Adrenal gland (tissue), 5 donors: Measurements from ENCODE around the gene PUM2.

Experiments
- POLR2A ChIP-seq, 2 donors: fragments of 450-650 bp; IDR thresholded peaks; one replicate each; pipeline ENCODE4 v1.6.1; 2017; ENCODE audit warnings: antibody characterized with exemption in 2 of 2, mild to moderate bottlenecking in 2 of 2, moderate library complexity in 1 of 2
- TF ChIP-seq, protein P1 (sequence below), 6 experiments: fragments of 450-650 bp in 4 of 6; fragments of 200-600 bp in 2 of 6; sonication (generic) in 1 of 6; IDR thresholded peaks; 1 replicate in 5 of 6; 2 replicates in 1 of 6; pipeline versions ENCODE4 v1.5.1 to v1.8.0; 2016 to 2021; ENCODE audit warnings: antibody characterized with exemption in 6 of 6, mild to moderate bottlenecking in 2 of 6, moderate library complexity in 1 of 6
- donor health status: DM: no; HTN: no; CAD: no.

DNA sequence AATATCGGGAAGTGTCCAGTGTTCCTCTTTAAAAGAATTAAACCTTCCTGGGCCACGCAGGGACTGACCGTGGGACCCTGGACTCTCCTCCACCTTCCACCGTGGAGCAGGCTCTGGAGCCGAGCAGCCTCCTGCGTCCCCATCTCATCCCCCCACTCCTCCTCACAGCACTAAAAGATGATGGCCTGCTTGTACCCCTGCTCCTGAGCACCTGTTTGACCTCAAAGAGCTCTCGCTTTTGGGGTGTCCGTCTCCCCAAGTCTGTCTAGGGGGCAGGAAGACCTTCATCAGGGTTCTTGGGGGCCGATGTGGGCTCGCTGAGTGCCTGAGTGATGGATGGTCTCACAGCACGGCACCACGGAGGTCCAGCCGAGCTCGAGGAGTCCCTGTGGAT, 124.5 kb downstream of the PUM2 start:
- TF ChIP-seq POLR2A (IDR thresholded peaks at IDR 0.05) = no peak
- TF ChIP-seq, protein P1, sequence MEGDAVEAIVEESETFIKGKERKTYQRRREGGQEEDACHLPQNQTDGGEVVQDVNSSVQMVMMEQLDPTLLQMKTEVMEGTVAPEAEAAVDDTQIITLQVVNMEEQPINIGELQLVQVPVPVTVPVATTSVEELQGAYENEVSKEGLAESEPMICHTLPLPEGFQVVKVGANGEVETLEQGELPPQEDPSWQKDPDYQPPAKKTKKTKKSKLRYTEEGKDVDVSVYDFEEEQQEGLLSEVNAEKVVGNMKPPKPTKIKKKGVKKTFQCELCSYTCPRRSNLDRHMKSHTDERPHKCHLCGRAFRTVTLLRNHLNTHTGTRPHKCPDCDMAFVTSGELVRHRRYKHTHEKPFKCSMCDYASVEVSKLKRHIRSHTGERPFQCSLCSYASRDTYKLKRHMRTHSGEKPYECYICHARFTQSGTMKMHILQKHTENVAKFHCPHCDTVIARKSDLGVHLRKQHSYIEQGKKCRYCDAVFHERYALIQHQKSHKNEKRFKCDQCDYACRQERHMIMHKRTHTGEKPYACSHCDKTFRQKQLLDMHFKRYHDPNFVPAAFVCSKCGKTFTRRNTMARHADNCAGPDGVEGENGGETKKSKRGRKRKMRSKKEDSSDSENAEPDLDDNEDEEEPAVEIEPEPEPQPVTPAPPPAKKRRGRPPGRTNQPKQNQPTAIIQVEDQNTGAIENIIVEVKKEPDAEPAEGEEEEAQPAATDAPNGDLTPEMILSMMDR (IDR thresholded peaks at IDR 0.05) = no peak
